ENCODE measurements around the gene LHPP. TPM values are rescaled to one million over a fixed set of nuclear protein-coding genes. Genes with fewer than 3 reads are reported as not detected.

The LHPP gene
- polyA plus RNA-seq, 3 donors = 19.1 to 24.0 (median 20.0) TPM

- no peak for DNase-seq (ENCODE audit: low read depth in 3 of 3, low spot score in 2 of 3)
Measured at GRCh38 chr10:124495162-124495561, 33.5 kb downstream of the LHPP start.

- no peak for DNase-seq (ENCODE audit: low read depth in 3 of 3, low spot score in 2 of 3)
Measured at GRCh38 chr10:124495725-124496124, 34.1 kb downstream of the LHPP start.

GRCh38 chr10:124496150-124496549 is 34.5 kb downstream of the LHPP start:
- no peak for DNase-seq (ENCODE audit: low read depth in 3 of 3, low spot score in 2 of 3)

GRCh38 chr10:124496620-124497019 is 35.0 kb downstream of the LHPP start:
- no peak for DNase-seq (ENCODE audit: low read depth in 3 of 3, low spot score in 2 of 3)

- no peak for DNase-seq (ENCODE audit: low read depth in 3 of 3, low spot score in 2 of 3)
Measured at GRCh38 chr10:124497196-124497881, 35.7 kb downstream of the LHPP start.

GRCh38 chr10:124498056-124498455 is 36.4 kb downstream of the LHPP start:
- DNase-seq (ENCODE audit: low read depth in 3 of 3, low spot score in 2 of 3) = peak; percentile 25 to 60 (median 32)

GRCh38 chr10:124500757-124501156 is 39.1 kb downstream of the LHPP start:
- DNase-seq (ENCODE audit: low read depth in 3 of 3, low spot score in 2 of 3) = no peak

- no peak for DNase-seq (ENCODE audit: low read depth in 3 of 3, low spot score in 2 of 3)
Measured at GRCh38 chr10:124504711-124505110, 43.1 kb downstream of the LHPP start.

GRCh38 chr10:124505279-124505678 is 43.7 kb downstream of the LHPP start:
- no peak for DNase-seq (ENCODE audit: low read depth in 3 of 3, low spot score in 2 of 3)

GRCh38 chr10:124508070-124508667 is 46.5 kb downstream of the LHPP start:
- DNase-seq (ENCODE audit: low read depth in 3 of 3, low spot score in 2 of 3) = no peak

- DNase-seq (ENCODE audit: low read depth in 3 of 3, low spot score in 2 of 3) = no peak
Measured at GRCh38 chr10:124508907-124509454, 47.4 kb downstream of the LHPP start.

GRCh38 chr10:124509880-124510632 is 48.4 kb downstream of the LHPP start:
- no peak for DNase-seq (ENCODE audit: low read depth in 3 of 3, low spot score in 2 of 3)

- no peak for DNase-seq (ENCODE audit: low read depth in 3 of 3, low spot score in 2 of 3)
Measured at GRCh38 chr10:124510759-124511158, 49.1 kb downstream of the LHPP start.

GRCh38 chr10:124511205-124512039 is 49.8 kb downstream of the LHPP start:
- DNase-seq (ENCODE audit: low read depth in 3 of 3, low spot score in 2 of 3) = no peak

- DNase-seq (ENCODE audit: low read depth in 3 of 3, low spot score in 2 of 3) = no peak
Measured at GRCh38 chr10:124512040-124512428, 50.4 kb downstream of the LHPP start.

- DNase-seq (ENCODE audit: low read depth in 3 of 3, low spot score in 2 of 3) = no peak
Measured at GRCh38 chr10:124512600-124512999, 51.0 kb downstream of the LHPP start.

- DNase-seq (ENCODE audit: low read depth in 3 of 3, low spot score in 2 of 3) = no peak
Measured at GRCh38 chr10:124515244-124515970, 53.8 kb downstream of the LHPP start.

GRCh38 chr10:124516181-124516580 is 54.6 kb downstream of the LHPP start:
- no peak for DNase-seq (ENCODE audit: low read depth in 3 of 3, low spot score in 2 of 3)

- no peak for DNase-seq (ENCODE audit: low read depth in 3 of 3, low spot score in 2 of 3)
Measured at GRCh38 chr10:124516746-124517397, 55.2 kb downstream of the LHPP start.

Data from right renal cortex interstitium (tissue), 3 donors.